BJ (cell line): ENCODE measurements around the gene MEF2C. TPM values are rescaled to one million over a fixed set of nuclear protein-coding genes. Genes with fewer than 3 reads are reported as not detected.

Experiments
- CTCF ChIA-PET: fragments of 350-600 bp; formaldehyde crosslinking; extraction: SDS; loops from one replicate; lab custom pipeline; 2021; ENCODE audit warnings: antibody characterized with exemption, inconsistent platforms; lab: Yijun Ruan, JAX
- POLR2A ChIA-PET: fragments of 300-600 bp; sonication (Branson Sonifier 250); formaldehyde crosslinking; extraction: SDS; loops from one replicate; lab custom pipeline; 2021; ENCODE audit warnings: antibody characterized with exemption; lab: Charles Lee
- DNase-seq: peaks from one replicate; pipeline ENCODE4 v3.0.0-alpha.2; 2011; ENCODE audit warnings: low read depth
- H3K27me3 ChIP-seq: 2 replicates; pipeline ENCODE4 v1.6.0; 2011; ENCODE audit warnings: low read length; ENCODE audit not compliant: control insufficient read depth, insufficient read depth
- H3K36me3 ChIP-seq: 2 replicates; pipeline ENCODE4 v1.5.1; 2011; ENCODE audit warnings: low read length; ENCODE audit not compliant: control insufficient read depth, insufficient read depth
- H3K4me3 ChIP-seq: 2 replicates; pipeline ENCODE4 v1.5.1; 2011; ENCODE audit warnings: low read depth, mild to moderate bottlenecking, control low read depth, low read length
- polyA plus RNA-seq: library from polyadenylated mRNA; depleted of rRNA; stranded (reverse); fragments of >200 nt; gene quantifications from 2 replicates; pipeline ENCODE4 v1.2.3, GENCODE V29; 2011
- TF ChIP-seq, protein P1 (sequence below): IDR thresholded peaks from 2 replicates; pipeline ENCODE4 v1.5.1; 2011; ENCODE audit warnings: low read depth, mild to moderate bottlenecking, control low read depth, inconsistent platforms, low read length, moderate library complexity; ENCODE audit not compliant: insufficient read depth

The MEF2C gene
- polyA plus RNA-seq, 1 experiment = 1.6 TPM

DNA sequence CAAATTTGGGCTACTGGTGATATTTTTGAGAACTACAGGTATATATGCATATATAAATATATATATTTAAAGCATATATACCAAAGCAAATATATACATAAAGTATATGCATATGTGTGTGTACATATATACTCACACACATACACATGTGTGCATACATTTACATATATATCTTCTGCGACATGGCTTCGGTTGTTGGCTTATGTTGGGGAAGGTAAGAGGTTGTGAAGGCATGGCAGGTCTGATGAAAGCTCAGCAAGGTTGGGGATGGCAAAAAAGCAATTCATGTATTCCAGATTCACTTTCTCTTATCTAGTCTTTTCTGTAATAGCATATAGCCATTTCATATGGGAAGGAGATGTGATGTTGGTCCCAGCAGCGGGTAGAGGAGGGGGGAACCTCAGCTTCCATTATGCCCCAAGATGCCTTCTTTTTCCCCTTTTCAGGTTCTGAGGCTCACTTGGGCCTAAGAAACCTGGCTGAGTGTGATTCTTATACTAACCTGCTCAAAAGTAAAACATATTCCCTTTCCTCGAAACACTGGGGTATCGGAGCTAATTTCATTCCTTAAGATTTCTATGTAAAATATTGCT, 201.7 kb downstream of the MEF2C start:
- ChIA-PET CTCF (interaction anchor here (0.5 to 6.4 kb wide), 7 partner anchors 10 to 913 kb away, joined by 3 to 61 read pairs (median 3); no protein-coding TSS in a partner anchor), POLR2A (no interaction called here)
- Histone ChIP-seq H3K4me3 (no peak overlapping the region), H3K27me3 (peaks cover 52% of the 10 kb centered on the region), H3K36me3 (no peaks in the 10 kb centered on the region)
- no peak for DNase-seq
- TF ChIP-seq, protein P1, sequence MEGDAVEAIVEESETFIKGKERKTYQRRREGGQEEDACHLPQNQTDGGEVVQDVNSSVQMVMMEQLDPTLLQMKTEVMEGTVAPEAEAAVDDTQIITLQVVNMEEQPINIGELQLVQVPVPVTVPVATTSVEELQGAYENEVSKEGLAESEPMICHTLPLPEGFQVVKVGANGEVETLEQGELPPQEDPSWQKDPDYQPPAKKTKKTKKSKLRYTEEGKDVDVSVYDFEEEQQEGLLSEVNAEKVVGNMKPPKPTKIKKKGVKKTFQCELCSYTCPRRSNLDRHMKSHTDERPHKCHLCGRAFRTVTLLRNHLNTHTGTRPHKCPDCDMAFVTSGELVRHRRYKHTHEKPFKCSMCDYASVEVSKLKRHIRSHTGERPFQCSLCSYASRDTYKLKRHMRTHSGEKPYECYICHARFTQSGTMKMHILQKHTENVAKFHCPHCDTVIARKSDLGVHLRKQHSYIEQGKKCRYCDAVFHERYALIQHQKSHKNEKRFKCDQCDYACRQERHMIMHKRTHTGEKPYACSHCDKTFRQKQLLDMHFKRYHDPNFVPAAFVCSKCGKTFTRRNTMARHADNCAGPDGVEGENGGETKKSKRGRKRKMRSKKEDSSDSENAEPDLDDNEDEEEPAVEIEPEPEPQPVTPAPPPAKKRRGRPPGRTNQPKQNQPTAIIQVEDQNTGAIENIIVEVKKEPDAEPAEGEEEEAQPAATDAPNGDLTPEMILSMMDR = no peak

DNA sequence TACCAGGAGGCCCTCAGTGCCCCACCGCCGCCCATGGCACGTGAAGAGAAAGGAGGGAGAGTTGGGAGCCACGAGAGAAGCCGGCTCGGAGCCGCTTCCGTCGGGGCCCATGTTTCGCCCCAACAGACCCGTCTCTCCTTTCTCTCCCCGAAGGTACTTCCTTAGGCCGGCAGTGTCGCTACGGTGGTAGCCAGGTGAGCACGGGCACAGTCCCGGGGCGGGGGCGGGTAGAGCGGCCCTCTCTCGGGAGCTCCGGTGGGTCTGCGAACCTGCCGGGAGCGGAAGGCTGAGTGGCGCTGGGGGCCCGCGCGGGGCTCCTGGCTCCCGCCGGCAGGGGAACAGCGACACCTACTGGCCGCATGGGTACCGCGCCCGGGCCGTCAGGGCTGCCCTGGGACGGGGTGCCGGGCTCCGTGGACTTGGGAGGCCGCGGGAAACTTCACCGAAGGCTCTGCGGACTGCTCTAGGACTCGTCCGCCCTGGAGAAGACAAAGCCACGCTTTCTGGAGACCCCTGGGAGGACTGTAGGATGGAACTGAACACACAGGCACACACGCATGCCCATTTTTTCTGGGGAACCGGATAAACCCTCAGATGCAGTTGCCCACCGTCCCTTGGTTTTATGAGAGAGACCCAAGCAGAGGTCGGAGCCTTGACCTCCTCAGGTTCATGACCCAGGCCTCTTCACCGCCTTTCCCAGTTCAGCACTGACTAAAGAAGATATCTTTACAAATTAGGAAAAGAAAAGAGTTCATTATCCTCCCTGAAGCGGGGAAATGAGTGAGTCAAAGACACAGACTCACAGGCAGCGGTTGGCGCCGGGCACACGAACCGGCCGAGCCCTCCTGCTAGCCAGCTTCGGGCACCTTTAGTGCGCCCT, 202.5 kb downstream of the MEF2C start:
- H3K4me3 ChIP-seq = peak overlapping the region; percentile 18; the same call in 1 of the 2 replicates
- POLR2A ChIA-PET = no interaction called here
- DNase-seq = no peak
- CTCF ChIA-PET = interaction anchor here (0.5 to 6.4 kb wide), 13 partner anchors 10 to 912 kb away, joined by 3 to 61 read pairs (median 3); no protein-coding TSS in a partner anchor
- TF ChIP-seq, protein P1 = peak; percentile 83
- no peaks in the 10 kb centered on the region for H3K36me3 ChIP-seq
- H3K27me3 ChIP-seq = peaks cover 51% of the 10 kb centered on the region

DNA sequence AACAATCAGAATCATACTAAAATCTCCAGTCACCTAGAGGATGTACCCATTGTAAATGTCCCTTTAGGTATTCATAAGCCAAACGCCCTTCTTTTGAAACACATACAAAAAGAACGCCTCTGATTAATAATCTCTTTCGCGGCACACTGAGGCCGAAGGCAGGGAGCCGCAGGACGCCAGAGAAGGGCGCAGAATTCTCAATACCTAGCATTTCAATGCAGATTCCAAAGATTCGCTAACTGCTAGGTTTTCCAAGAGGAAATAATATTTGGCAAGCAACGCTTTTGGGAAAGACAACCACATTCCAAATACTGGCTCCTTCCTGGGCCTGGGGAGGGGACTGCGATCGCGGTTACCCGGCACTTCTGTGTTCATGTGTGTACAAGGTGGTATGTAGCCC, 203.3 kb downstream of the MEF2C start:
- Histone ChIP-seq H3K36me3 (no peaks in the 10 kb centered on the region), H3K27me3 (peaks cover 50% of the 10 kb centered on the region), H3K4me3 (no peak overlapping the region)
- DNase-seq = no peak
- ChIA-PET POLR2A (no interaction called here), CTCF (interaction anchor here (0.6 to 6.4 kb wide), 9 partner anchors 9 to 900 kb away, joined by 3 to 61 read pairs (median 4); no protein-coding TSS in a partner anchor)
- TF ChIP-seq, protein P1 = no peak

DNA sequence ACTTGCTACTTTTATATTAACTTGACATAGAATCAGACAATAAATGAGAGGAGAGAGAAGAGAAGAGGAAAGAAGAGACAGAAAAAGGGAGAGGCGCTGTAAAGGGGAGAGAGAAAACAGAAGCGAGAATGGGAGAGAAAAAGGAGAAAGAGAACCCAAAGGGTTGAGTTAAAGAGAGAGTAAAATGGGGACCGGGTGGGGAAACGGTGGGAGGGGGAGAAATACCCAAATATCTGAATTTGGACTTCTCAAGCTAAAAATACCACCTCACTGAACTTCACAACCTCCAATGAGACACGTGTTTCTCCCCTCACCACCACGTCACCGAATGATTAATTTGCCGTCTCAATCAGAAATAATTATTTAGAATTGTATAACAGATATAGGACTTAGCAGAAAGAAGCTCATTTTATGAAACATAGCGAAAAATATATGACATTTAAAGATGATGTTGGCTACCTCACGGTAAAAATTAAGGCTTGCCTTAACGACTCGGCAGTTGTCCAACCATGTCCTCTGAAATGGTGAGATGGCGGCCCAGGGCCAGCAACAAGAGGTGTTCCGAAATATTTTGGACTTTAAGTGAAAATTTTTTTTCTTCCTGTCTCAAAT, 204.1 kb downstream of the MEF2C start:
- TF ChIP-seq, protein P1 = no peak
- ChIA-PET POLR2A (no interaction called here), CTCF (interaction anchor here (0.6 to 1.0 kb wide), 2 partner anchors 12 to 897 kb away, joined by 3 to 4 read pairs; no protein-coding TSS in a partner anchor)
- peaks cover 43% of the 10 kb centered on the region for H3K27me3 ChIP-seq
- no peaks in the 10 kb centered on the region for H3K36me3 ChIP-seq
- no peak overlapping the region for H3K4me3 ChIP-seq
- DNase-seq = no peak
